Panc1 (cell line): ENCODE measurements around the gene UAP1L1.

ENCODE experiments used
- CTCF ChIP-seq: fragments of 450-650 bp; IDR thresholded peaks from 2 replicates; pipeline ENCODE4 v1.5.1; 2017; ENCODE audit warnings: mild to moderate bottlenecking
- POLR2AphosphoS5 ChIP-seq: IDR thresholded peaks from 2 replicates; pipeline ENCODE4 v1.6.1; 2012; ENCODE audit warnings: mild to moderate bottlenecking, low read depth, low read length, moderate library complexity
- REST ChIP-seq, 2 experiments: IDR thresholded peaks; 2 replicates each; pipeline ENCODE4 v1.6.1; 2011 to 2012; ENCODE audit warnings: low read depth in 2 of 2, control low read depth in 1 of 2, low read length in 1 of 2, mild to moderate bottlenecking in 1 of 2, moderate library complexity in 1 of 2; ENCODE audit not compliant: insufficient read depth in 1 of 2
- SIN3A ChIP-seq: IDR thresholded peaks from 2 replicates; pipeline ENCODE4 v1.6.1; 2012; ENCODE audit warnings: low read depth, mild to moderate bottlenecking, low read length, moderate library complexity, borderline replicate concordance; ENCODE audit not compliant: insufficient read depth
- TCF7L2 ChIP-seq: IDR thresholded peaks from 2 replicates; pipeline ENCODE4 v1.6.1; 2011; ENCODE audit warnings: mild to moderate bottlenecking, low read depth, low read length, inconsistent platforms

- TF ChIP-seq CTCF (no peak), POLR2AphosphoS5 (no peak), TCF7L2 (no peak), REST (IDR thresholded peaks at IDR 0.05; ENCODE audit: insufficient read depth in 1 of 2, low read depth in 2 of 2, low read length in 1 of 2) (no peak), SIN3A (no peak)
Observed at GRCh38 chr9:137065336-137065967, 11.9 kb upstream of the UAP1L1 start.
